Kidney epithelial cell (primary cell): ENCODE results near the gene SPCS2. TPM values are rescaled to one million over a fixed set of nuclear protein-coding genes. Genes with fewer than 3 reads are reported as not detected.
"Not testable (repeated sequence)": the region's sequence is repeated elsewhere in the genome, so short reads cannot be mapped to it uniquely, and the experiment has no call there.

ENCODE experiments used
- DNase-seq: peaks from one replicate; pipeline ENCODE4 v3.0.0-alpha.2; 2010; ENCODE audit warnings: low read depth
- H3K27me3 ChIP-seq: 2 replicates; pipeline ENCODE4 v1.6.0; 2011; ENCODE audit warnings: low read length; ENCODE audit not compliant: control insufficient read depth, insufficient read depth
- H3K36me3 ChIP-seq: 2 replicates; pipeline ENCODE4 v1.5.1; 2011; ENCODE audit warnings: low read length; ENCODE audit not compliant: control insufficient read depth, insufficient read depth
- H3K4me3 ChIP-seq: 2 replicates; pipeline ENCODE4 v1.5.1; 2011; ENCODE audit warnings: low read depth, mild to moderate bottlenecking, control low read depth, low read length
- total RNA-seq: library from RNA; depleted of rRNA; stranded (reverse); fragments of >200 nt; gene quantifications from 2 replicates; pipeline ENCODE4 v1.2.3, GENCODE V29; 2015
- TF ChIP-seq, protein P1 (sequence below): IDR thresholded peaks from 2 replicates; pipeline ENCODE4 v1.5.1; 2011; ENCODE audit warnings: mild to moderate bottlenecking, moderate library complexity, low read length, control low read depth, inconsistent platforms; ENCODE audit not compliant: insufficient read depth, poor library complexity, severe bottlenecking

Gene SPCS2
- total RNA-seq, 1 donor from 2014 or later = 38.1 TPM

GRCh38 chr11:74984070-74984469 is 35.0 kb downstream of the SPCS2 start:
- TF ChIP-seq, protein P1, sequence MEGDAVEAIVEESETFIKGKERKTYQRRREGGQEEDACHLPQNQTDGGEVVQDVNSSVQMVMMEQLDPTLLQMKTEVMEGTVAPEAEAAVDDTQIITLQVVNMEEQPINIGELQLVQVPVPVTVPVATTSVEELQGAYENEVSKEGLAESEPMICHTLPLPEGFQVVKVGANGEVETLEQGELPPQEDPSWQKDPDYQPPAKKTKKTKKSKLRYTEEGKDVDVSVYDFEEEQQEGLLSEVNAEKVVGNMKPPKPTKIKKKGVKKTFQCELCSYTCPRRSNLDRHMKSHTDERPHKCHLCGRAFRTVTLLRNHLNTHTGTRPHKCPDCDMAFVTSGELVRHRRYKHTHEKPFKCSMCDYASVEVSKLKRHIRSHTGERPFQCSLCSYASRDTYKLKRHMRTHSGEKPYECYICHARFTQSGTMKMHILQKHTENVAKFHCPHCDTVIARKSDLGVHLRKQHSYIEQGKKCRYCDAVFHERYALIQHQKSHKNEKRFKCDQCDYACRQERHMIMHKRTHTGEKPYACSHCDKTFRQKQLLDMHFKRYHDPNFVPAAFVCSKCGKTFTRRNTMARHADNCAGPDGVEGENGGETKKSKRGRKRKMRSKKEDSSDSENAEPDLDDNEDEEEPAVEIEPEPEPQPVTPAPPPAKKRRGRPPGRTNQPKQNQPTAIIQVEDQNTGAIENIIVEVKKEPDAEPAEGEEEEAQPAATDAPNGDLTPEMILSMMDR = no peak
- Histone ChIP-seq H3K4me3 (no peak overlapping the region), H3K27me3 (no peaks in the 10 kb centered on the region), H3K36me3 (no peaks in the 10 kb centered on the region)
- DNase-seq = no peak

- no peak for DNase-seq
- TF ChIP-seq, protein P1 = no peak
- no peaks in the 10 kb centered on the region for H3K27me3 ChIP-seq
- no peaks in the 10 kb centered on the region for H3K36me3 ChIP-seq
- no peak overlapping the region for H3K4me3 ChIP-seq
These were observed 35.7 kb downstream of the SPCS2 start for GRCh38 chr11:74984730-74985129.

DNA sequence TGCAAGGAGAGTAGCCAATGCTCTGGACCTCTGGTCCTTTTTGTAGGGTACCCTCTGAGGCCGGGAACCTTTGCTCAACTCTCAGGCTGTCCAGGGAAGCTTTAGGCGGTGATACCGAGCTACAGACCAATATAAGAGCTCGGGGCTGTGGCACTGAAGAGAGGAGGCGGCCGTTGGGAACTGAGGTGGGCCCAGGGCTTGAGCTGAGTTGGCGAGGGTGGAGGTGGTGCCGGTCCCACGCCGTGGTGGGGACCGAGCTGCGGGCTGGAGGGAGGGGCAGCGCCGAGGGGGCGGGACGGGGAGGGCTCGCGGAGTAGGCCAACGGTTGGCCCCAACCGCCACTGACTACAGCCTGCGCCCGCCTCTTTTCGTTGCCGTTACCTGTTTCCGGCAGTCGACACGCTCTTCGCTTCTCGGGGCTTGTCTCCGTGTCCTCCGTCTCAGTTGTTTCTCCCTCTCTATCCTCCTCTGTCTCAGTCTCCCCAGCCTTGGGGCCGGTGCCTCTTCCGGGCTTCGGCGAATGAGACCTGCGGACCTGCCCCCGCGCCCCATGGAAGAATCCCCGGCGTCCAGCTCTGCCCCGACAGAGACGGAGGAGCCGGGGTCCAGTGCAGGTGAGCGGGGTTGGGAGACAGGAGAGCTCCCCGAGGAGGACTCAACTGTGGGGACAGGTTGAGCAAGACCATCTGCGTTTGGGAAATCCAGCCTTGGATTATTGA is 39.6 kb downstream of the SPCS2 start, which contains the start of gene NEU3:
TSS of gene NEU3 (plus strand) at position 393 of the 719 bp plus-strand sequence. CDS start at position 521, 128 bp downstream.
- peak within 1 kb of the TSS; percentile 86 for H3K4me3 ChIP-seq
- no peaks in the 10 kb centered on the region for H3K36me3 ChIP-seq
- H3K27me3 ChIP-seq = no peaks in the 10 kb centered on the region
- TF ChIP-seq, protein P1 = no peak
- peak; percentile 34 for DNase-seq

GRCh38 chr11:74989260-74989638 is 40.2 kb downstream of the SPCS2 start:
- Histone ChIP-seq H3K4me3 (peak overlapping the region; percentile 86), H3K36me3 (no peaks in the 10 kb centered on the region), H3K27me3 (no peaks in the 10 kb centered on the region)
- TF ChIP-seq, protein P1 = no peak
- no peak for DNase-seq

GRCh38 chr11:74990150-74990549 is 41.1 kb downstream of the SPCS2 start:
- not testable (repeated sequence) for DNase-seq, H3K36me3 ChIP-seq, H3K4me3 ChIP-seq, H3K27me3 ChIP-seq

DNA sequence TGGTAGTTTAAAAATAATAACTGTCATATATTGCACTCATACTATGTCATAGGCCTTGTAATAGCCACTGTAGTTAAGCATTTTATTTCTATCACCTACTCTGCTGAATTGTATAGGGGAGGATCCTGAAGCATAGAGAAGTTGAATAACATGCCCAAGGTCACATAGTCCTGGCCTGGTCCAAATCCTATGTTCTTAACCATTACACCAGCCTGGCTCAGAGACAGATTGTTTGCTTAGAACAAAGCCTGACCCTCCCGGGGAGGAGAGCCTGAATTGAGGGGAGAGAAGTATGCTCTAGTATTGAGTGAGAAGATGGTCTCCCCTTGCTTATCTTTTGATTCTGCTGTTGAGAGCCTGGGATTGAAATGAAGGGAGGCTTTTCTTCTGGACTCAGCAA is 41.9 kb downstream of the SPCS2 start:
- no peaks in the 10 kb centered on the region for H3K36me3 ChIP-seq
- no peak for DNase-seq
- TF ChIP-seq, protein P1 = no peak
- H3K4me3 ChIP-seq = no peak overlapping the region
- no peaks in the 10 kb centered on the region for H3K27me3 ChIP-seq
